SK-N-SH (cell line): Measurements from ENCODE around the gene CEP131.

Experiments used
- EZH2phosphoT487 ChIP-seq: fragments of 200-600 bp; sonication (generic); IDR thresholded peaks from 2 replicates; pipeline ENCODE4 v1.6.1; 2017; ENCODE audit warnings: low read depth, mixed run types, mild to moderate bottlenecking, antibody characterized with exemption, moderate library complexity, borderline replicate concordance
- JUND ChIP-seq: IDR thresholded peaks from 2 replicates; pipeline ENCODE4 v1.4.0; 2012
- NFIC ChIP-seq: IDR thresholded peaks from 2 replicates; pipeline ENCODE4 v1.4.0; 2012; ENCODE audit warnings: borderline replicate concordance
- SMC3 ChIP-seq: IDR thresholded peaks from 2 replicates; pipeline ENCODE4 v1.6.1; 2012; ENCODE audit warnings: low read depth, low read length, improper control_type of control experiment
- TAF1 ChIP-seq: IDR thresholded peaks from 2 replicates; pipeline ENCODE4 v1.6.1; 2012; ENCODE audit warnings: low read depth, mild to moderate bottlenecking, low read length, moderate library complexity, borderline replicate concordance
- TCF12 ChIP-seq: IDR thresholded peaks from 2 replicates; pipeline ENCODE4 v1.4.0; 2012
- TF ChIP-seq, protein P1 (sequence below): IDR thresholded peaks from 2 replicates; pipeline ENCODE4 v1.4.0; 2012; ENCODE audit warnings: low read depth
- TF ChIP-seq, protein P2 (sequence below): fragments of 200-600 bp; sonication (generic); IDR thresholded peaks from 2 replicates; pipeline ENCODE4 v1.6.1; 2017; ENCODE audit warnings: antibody characterized with exemption, mild to moderate bottlenecking, moderate library complexity
- TF ChIP-seq, protein P3 (sequence below): IDR thresholded peaks from 2 replicates; pipeline ENCODE4 v1.6.1; 2012; ENCODE audit warnings: mild to moderate bottlenecking, low read depth, low read length, moderate library complexity
- TF ChIP-seq, protein P4 (sequence below): IDR thresholded peaks from 2 replicates; pipeline ENCODE4 v1.4.0; 2012; ENCODE audit warnings: low read depth, borderline replicate concordance
- TF ChIP-seq, protein P5 (sequence below): IDR thresholded peaks from 2 replicates; pipeline ENCODE4; 2012

DNA sequence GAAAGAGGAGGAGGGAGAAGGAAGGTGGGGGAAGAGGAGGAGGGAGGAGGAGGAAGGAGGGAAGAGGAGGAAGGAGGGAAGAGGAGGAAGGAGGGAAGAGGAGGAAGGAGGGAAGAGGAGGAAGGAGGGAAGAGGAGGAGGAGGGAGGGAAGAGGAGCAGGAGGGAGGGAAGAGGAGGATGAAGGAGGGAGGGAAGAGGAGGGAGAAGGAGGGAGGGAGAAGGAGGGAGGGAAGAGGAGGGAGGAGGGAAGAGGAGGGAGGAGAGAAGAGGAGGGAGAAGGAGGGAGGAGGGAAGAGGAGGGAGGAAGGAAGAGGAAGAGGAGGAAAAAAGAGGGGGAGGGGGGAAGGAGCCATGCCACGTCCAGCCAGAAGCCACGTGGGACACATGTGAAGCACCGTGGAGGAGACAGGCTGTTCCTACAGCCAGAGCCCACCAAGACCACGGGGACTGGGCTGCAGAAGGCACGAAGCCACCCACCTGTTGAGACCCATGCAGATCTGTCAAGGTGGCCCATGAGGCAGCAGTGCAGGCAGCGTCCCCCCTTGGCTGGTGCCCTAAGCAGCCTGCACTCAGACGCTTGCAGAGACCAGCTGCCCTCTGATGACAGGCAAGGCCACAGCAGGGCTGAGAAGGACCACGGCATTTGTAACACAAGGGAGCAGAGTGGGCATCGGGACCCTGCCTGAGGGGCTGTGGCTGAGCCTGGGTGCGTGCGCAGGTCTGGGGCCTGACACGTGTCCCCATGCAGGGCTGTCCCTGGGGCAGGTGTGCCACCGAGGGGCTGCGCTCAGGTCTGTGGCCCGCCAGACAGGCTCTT lies 26.7 kb upstream of the CEP131 start:
- TF ChIP-seq, protein P1, sequence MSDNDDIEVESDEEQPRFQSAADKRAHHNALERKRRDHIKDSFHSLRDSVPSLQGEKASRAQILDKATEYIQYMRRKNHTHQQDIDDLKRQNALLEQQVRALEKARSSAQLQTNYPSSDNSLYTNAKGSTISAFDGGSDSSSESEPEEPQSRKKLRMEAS = no peak
- TF ChIP-seq, protein P2, sequence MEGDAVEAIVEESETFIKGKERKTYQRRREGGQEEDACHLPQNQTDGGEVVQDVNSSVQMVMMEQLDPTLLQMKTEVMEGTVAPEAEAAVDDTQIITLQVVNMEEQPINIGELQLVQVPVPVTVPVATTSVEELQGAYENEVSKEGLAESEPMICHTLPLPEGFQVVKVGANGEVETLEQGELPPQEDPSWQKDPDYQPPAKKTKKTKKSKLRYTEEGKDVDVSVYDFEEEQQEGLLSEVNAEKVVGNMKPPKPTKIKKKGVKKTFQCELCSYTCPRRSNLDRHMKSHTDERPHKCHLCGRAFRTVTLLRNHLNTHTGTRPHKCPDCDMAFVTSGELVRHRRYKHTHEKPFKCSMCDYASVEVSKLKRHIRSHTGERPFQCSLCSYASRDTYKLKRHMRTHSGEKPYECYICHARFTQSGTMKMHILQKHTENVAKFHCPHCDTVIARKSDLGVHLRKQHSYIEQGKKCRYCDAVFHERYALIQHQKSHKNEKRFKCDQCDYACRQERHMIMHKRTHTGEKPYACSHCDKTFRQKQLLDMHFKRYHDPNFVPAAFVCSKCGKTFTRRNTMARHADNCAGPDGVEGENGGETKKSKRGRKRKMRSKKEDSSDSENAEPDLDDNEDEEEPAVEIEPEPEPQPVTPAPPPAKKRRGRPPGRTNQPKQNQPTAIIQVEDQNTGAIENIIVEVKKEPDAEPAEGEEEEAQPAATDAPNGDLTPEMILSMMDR = no peak
- TF ChIP-seq, protein P3, sequence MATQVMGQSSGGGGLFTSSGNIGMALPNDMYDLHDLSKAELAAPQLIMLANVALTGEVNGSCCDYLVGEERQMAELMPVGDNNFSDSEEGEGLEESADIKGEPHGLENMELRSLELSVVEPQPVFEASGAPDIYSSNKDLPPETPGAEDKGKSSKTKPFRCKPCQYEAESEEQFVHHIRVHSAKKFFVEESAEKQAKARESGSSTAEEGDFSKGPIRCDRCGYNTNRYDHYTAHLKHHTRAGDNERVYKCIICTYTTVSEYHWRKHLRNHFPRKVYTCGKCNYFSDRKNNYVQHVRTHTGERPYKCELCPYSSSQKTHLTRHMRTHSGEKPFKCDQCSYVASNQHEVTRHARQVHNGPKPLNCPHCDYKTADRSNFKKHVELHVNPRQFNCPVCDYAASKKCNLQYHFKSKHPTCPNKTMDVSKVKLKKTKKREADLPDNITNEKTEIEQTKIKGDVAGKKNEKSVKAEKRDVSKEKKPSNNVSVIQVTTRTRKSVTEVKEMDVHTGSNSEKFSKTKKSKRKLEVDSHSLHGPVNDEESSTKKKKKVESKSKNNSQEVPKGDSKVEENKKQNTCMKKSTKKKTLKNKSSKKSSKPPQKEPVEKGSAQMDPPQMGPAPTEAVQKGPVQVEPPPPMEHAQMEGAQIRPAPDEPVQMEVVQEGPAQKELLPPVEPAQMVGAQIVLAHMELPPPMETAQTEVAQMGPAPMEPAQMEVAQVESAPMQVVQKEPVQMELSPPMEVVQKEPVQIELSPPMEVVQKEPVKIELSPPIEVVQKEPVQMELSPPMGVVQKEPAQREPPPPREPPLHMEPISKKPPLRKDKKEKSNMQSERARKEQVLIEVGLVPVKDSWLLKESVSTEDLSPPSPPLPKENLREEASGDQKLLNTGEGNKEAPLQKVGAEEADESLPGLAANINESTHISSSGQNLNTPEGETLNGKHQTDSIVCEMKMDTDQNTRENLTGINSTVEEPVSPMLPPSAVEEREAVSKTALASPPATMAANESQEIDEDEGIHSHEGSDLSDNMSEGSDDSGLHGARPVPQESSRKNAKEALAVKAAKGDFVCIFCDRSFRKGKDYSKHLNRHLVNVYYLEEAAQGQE = no peak
- TF ChIP-seq, protein P4, sequence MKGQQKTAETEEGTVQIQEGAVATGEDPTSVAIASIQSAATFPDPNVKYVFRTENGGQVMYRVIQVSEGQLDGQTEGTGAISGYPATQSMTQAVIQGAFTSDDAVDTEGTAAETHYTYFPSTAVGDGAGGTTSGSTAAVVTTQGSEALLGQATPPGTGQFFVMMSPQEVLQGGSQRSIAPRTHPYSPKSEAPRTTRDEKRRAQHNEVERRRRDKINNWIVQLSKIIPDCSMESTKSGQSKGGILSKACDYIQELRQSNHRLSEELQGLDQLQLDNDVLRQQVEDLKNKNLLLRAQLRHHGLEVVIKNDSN = no peak
- no peak for TF ChIP-seq EZH2phosphoT487
- no peak for TF ChIP-seq JUND
- TF ChIP-seq SMC3 = no peak
- TF ChIP-seq NFIC = no peak
- TF ChIP-seq TAF1 = no peak
- no peak for TF ChIP-seq TCF12
- TF ChIP-seq, protein P5, sequence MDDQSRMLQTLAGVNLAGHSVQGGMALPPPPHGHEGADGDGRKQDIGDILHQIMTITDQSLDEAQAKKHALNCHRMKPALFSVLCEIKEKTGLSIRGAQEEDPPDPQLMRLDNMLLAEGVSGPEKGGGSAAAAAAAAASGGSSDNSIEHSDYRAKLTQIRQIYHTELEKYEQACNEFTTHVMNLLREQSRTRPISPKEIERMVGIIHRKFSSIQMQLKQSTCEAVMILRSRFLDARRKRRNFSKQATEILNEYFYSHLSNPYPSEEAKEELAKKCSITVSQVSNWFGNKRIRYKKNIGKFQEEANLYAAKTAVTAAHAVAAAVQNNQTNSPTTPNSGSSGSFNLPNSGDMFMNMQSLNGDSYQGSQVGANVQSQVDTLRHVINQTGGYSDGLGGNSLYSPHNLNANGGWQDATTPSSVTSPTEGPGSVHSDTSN = no peak
